ENCODE measurements around the gene CD226. TPM values are rescaled to one million over a fixed set of nuclear protein-coding genes. Genes with fewer than 3 reads are reported as not detected.
"Not testable (repeated sequence)": the region's sequence is repeated elsewhere in the genome, so short reads cannot be mapped to it uniquely, and the experiment has no call there.

Gene CD226
- total and polyA plus RNA-seq, 8 donors = under 0.01 to 10.5 (median 0.89) TPM; not detected in 1

GRCh38 chr18:69840001-69840400 lies 107.7 kb downstream of the CD226 start:
- H3K9me3 ChIP-seq = no peaks in the 10 kb centered on the region
- no peak for DNase-seq
- no peaks in the 10 kb centered on the region for H3K36me3 ChIP-seq
- no peaks in the 10 kb centered on the region for H3K27me3 ChIP-seq
- no peaks in the 10 kb centered on the region for H3K4me1 ChIP-seq
- intact Hi-C loops (cut with DNase I; ENCODE audit: low total_unique reads) = no loop called here
- H3K27ac ChIP-seq = no peak overlapping the region
- no peak overlapping the region for H3K4me3 ChIP-seq
- TF ChIP-seq POLR2A (IDR thresholded peaks at IDR 0.05) (no peak), POLR2AphosphoS5 (IDR thresholded peaks at IDR 0.05) (no peak), EP300 (IDR thresholded peaks at IDR 0.05) (no peak)
- TF ChIP-seq, protein P1, sequence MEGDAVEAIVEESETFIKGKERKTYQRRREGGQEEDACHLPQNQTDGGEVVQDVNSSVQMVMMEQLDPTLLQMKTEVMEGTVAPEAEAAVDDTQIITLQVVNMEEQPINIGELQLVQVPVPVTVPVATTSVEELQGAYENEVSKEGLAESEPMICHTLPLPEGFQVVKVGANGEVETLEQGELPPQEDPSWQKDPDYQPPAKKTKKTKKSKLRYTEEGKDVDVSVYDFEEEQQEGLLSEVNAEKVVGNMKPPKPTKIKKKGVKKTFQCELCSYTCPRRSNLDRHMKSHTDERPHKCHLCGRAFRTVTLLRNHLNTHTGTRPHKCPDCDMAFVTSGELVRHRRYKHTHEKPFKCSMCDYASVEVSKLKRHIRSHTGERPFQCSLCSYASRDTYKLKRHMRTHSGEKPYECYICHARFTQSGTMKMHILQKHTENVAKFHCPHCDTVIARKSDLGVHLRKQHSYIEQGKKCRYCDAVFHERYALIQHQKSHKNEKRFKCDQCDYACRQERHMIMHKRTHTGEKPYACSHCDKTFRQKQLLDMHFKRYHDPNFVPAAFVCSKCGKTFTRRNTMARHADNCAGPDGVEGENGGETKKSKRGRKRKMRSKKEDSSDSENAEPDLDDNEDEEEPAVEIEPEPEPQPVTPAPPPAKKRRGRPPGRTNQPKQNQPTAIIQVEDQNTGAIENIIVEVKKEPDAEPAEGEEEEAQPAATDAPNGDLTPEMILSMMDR (IDR thresholded peaks at IDR 0.05) = no peak
- 85 to 90% (median 89%) methylated on average over 11 of the region's 11 CpGs for WGBS, 5 donors

DNA sequence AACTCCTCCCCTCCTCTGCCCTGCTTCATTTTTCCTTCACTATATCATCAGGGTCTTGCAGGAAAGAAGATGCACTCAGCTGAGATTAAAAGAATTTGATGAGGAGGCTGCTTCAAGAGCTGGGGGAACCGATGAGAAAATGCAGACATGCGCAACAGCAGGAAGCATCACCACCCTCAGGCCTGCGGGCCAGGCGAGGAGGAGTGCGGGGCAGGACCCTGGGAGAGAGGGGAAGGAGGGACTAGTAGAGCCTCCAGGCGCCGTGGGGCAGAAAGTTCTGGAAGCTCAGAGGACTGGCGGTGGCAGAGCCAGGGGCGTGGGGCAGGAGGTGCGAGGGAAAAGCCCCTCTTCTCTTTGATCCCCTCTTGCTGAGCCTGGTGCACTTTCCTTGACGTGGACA lies 108.2 kb downstream of the CD226 start:
- Histone ChIP-seq H3K4me3 (no peak overlapping the region), H3K4me1 (no peaks in the 10 kb centered on the region), H3K27ac (no peak overlapping the region), H3K27me3 (no peaks in the 10 kb centered on the region), H3K9me3 (no peaks in the 10 kb centered on the region), H3K36me3 (no peaks in the 10 kb centered on the region)
- intact Hi-C loops (cut with DNase I; ENCODE audit: low total_unique reads) = no loop called here
- no peak for TF ChIP-seq POLR2A (IDR thresholded peaks at IDR 0.05)
- TF ChIP-seq, protein P1 (IDR thresholded peaks at IDR 0.05) = no peak
- no peak for TF ChIP-seq EP300 (IDR thresholded peaks at IDR 0.05)
- whole genome bisulfite sequencing, 5 donors = 92 to 99% (median 93%) methylated on average over 11 of the region's 11 CpGs
- no peak for DNase-seq

DNA sequence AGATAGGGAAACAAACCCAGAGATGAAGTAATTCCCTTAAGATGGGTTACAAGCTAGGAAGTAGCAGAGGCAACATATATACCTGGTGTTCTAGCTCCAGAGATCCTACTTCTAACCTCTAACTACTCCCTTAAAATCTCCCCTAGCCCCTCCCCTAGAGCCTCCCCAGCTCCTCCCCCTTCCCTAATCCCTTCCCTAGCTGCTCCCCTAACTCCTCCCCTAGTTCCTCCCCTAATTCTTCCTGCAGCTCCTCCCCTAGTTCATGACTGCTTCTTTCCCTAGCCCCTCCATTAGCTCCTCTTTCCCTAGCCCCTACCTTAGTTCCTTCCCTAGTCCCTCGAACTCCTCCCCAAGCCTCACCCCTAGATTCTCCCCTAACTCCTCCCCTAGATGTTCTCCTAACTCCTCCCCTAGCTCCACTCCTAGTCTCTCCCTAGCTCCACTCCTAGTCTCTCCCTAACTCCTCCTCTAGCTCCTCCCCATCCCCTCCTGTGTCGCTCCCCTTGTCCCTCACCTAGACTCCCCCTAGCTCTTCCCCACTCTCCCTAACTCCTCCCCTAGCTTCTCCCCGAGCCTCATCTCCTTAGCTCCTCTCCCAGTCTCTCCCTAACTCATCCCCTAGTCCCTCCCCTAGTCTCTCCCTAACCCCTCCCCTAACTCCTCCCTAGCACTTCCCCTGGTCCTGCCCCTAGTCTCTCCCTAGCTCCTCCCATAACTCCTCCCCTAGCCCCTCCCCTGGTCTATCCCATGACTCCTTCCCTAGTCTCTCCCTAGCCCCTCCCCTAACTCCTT lies 108.9 kb downstream of the CD226 start:
- DNase-seq = no peak
- 75 to 85% (median 84%) methylated on average over 3 of the region's 3 CpGs for WGBS, 5 donors
- intact Hi-C loops (cut with DNase I; ENCODE audit: low total_unique reads) = no loop called here
- H3K4me3 ChIP-seq = no peak overlapping the region
- TF ChIP-seq POLR2A (IDR thresholded peaks at IDR 0.05) (no peak), POLR2AphosphoS5 (IDR thresholded peaks at IDR 0.05) (no peak), EP300 (IDR thresholded peaks at IDR 0.05) (no peak)
- TF ChIP-seq, protein P1 (IDR thresholded peaks at IDR 0.05) = no peak
- no peak overlapping the region for H3K27ac ChIP-seq
- H3K27me3 ChIP-seq = no peaks in the 10 kb centered on the region
- H3K4me1 ChIP-seq = no peaks in the 10 kb centered on the region
- no peaks in the 10 kb centered on the region for H3K36me3 ChIP-seq
- H3K9me3 ChIP-seq = no peaks in the 10 kb centered on the region

DNA sequence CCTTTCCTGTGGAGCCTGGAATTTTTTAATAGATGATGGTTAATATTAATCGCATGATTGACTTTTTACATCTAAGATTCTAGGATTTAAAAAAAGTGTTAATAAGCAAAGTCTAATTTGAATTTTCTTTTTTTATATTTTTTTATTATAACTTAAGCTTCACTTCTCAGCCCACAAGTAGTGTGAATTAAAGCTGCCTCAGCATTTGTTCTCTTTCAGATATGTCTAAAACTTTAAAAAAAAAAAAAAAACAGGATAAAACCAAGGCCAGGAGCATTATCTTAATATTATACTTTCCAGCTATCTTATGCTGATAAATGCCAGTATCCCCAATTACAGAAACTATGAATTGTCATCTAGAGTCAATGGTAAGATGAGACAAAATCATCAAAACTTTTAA lies 109.7 kb downstream of the CD226 start:
- Histone ChIP-seq H3K4me3 (no peak overlapping the region), H3K27ac (no peak overlapping the region), H3K4me1 (no peaks in the 10 kb centered on the region), H3K36me3 (no peaks in the 10 kb centered on the region), H3K9me3 (no peaks in the 10 kb centered on the region), H3K27me3 (no peaks in the 10 kb centered on the region)
- no peak for DNase-seq
- WGBS, 5 donors = 95 to 98% (median 97%) methylated on average over 1 of the region's 1 CpG
- no peak for TF ChIP-seq POLR2A (IDR thresholded peaks at IDR 0.05)
- no peak for TF ChIP-seq EP300 (IDR thresholded peaks at IDR 0.05)
- TF ChIP-seq, protein P1 (IDR thresholded peaks at IDR 0.05) = no peak
- no peak for TF ChIP-seq POLR2AphosphoS5 (IDR thresholded peaks at IDR 0.05)
- intact Hi-C loops (cut with DNase I; ENCODE audit: low total_unique reads) = no loop called here

DNA sequence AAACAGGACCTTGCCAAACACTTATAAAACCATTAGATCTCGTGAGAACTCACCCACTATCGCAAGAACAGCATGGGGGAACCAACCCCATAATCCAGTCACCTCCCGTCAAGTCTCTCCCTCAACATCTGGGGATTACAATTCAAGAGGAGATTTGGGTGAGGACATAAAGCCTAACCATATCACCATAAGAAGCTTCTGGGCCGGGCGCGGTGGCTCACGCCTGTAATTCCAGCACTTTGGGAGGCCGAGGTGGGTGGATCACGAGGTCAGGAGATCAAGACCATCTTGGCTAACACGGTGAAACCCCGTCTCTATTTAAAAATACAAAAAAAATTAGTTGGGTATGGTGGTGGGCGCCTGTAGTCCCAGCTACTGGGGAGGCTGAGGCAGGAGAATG lies 112.7 kb downstream of the CD226 start:
- H3K4me1 ChIP-seq; H3K36me3 ChIP-seq; H3K27me3 ChIP-seq; H3K4me3 ChIP-seq; DNase-seq; H3K9me3 ChIP-seq; intact Hi-C loops (cut with DNase I; ENCODE audit: low total_unique reads); H3K27ac ChIP-seq: not testable (repeated sequence)
- 89 to 95% (median 92%) methylated on average over 12 of the region's 12 CpGs for WGBS, 5 donors

All from stomach (tissue), 9 donors.